ENCODE data around the gene ARMH3.
A peak's percentile ranks its signal among the peaks of the same experiment; 100 is the strongest.
"Not testable (repeated sequence)": the region's sequence is repeated elsewhere in the genome, so short reads cannot be mapped to it uniquely, and the experiment has no call there.

The ARMH3 gene

GRCh38 chr10:102055647-102056419 lies at the start of gene ARMH3:
Gene ARMH3, minus strand, starts transcription at chr10:102056173. Its CDS starts 16,059 bp downstream, at chr10:102040114.
- peak; percentile 97 for DNase-seq (ENCODE audit: low spot score)

- DNase-seq (ENCODE audit: low spot score), result no peak
Measured at GRCh38 chr10:102102421-102102820, 46.4 kb upstream of the ARMH3 start.

- DNase-seq (ENCODE audit: low spot score), result no peak
Measured at GRCh38 chr10:102101152-102101551, 45.2 kb upstream of the ARMH3 start.

GRCh38 chr10:102096449-102096848 lies 40.5 kb upstream of the ARMH3 start:
- DNase-seq (ENCODE audit: low spot score), result no peak

- no peak for DNase-seq (ENCODE audit: low spot score)
Measured at GRCh38 chr10:102090772-102091171, 34.8 kb upstream of the ARMH3 start.

GRCh38 chr10:102086196-102086595 lies 30.2 kb upstream of the ARMH3 start:
- DNase-seq (ENCODE audit: low spot score), result no peak

- DNase-seq (ENCODE audit: low spot score), result no peak
Measured at GRCh38 chr10:102085336-102085735, 29.4 kb upstream of the ARMH3 start.

GRCh38 chr10:102083541-102083940 lies 27.6 kb upstream of the ARMH3 start:
- DNase-seq (ENCODE audit: low spot score), result no peak

GRCh38 chr10:102072673-102073527 lies 16.9 kb upstream of the ARMH3 start:
- DNase-seq (ENCODE audit: low spot score), result peak; percentile 82

- no peak for DNase-seq (ENCODE audit: low spot score)
Measured at GRCh38 chr10:102069071-102069470, 13.1 kb upstream of the ARMH3 start.

- no peak for DNase-seq (ENCODE audit: low spot score)
Measured at GRCh38 chr10:102068216-102068615, 12.2 kb upstream of the ARMH3 start.

GRCh38 chr10:102067091-102067916 lies 11.3 kb upstream of the ARMH3 start:
- no peak for DNase-seq (ENCODE audit: low spot score)

- no peak for DNase-seq (ENCODE audit: low spot score)
Measured at GRCh38 chr10:102066399-102067088, 10.6 kb upstream of the ARMH3 start.

- peak; percentile 61 for DNase-seq (ENCODE audit: low spot score)
Measured at GRCh38 chr10:102065561-102066398, 9.8 kb upstream of the ARMH3 start.

- peak; percentile 94 for DNase-seq (ENCODE audit: low spot score)
Measured at GRCh38 chr10:102064868-102065560, 9.0 kb upstream of the ARMH3 start, which contains the start of gene HPS6. Gene HPS6, plus strand, starts transcription at chr10:102065349. Its CDS starts 126 bp downstream, at chr10:102065475.

- DNase-seq (ENCODE audit: low spot score), result no peak
Measured at GRCh38 chr10:102064503-102064867, 8.5 kb upstream of the ARMH3 start.

- DNase-seq (ENCODE audit: low spot score), result no peak
Measured at GRCh38 chr10:102059987-102060386, 4.0 kb upstream of the ARMH3 start.

GRCh38 chr10:102054881-102055646 lies 909 bp downstream of the ARMH3 start:
- not testable (repeated sequence) for DNase-seq (ENCODE audit: low spot score)

GRCh38 chr10:102046095-102046494 lies 9.9 kb downstream of the ARMH3 start:
- DNase-seq (ENCODE audit: low spot score), result no peak
